Ishikawa (cell line): ENCODE data around the gene UBE3B.

Experiments
- CEBPB ChIP-seq: IDR thresholded peaks from 2 replicates; pipeline ENCODE4 v1.6.1; 2012
- EP300 ChIP-seq: IDR thresholded peaks from 2 replicates; pipeline ENCODE4 v1.6.1; 2012; ENCODE audit warnings: borderline replicate concordance
- FOXM1 ChIP-seq: IDR thresholded peaks from 2 replicates; pipeline ENCODE4 v1.6.1; 2012; ENCODE audit warnings: low read depth, borderline replicate concordance
- MAX ChIP-seq: IDR thresholded peaks from 2 replicates; pipeline ENCODE4 v1.6.1; 2012
- NFIC ChIP-seq: IDR thresholded peaks from 2 replicates; pipeline ENCODE4 v1.6.1; 2012
- RAD21 ChIP-seq: IDR thresholded peaks from 2 replicates; pipeline ENCODE4 v1.6.1; 2012; ENCODE audit warnings: low read depth
- REST ChIP-seq: IDR thresholded peaks from 2 replicates; pipeline ENCODE4 v1.6.1; 2012; ENCODE audit warnings: low read depth, mild to moderate bottlenecking
- TEAD4 ChIP-seq: IDR thresholded peaks from 2 replicates; pipeline ENCODE4 v1.6.1; 2012
- USF1 ChIP-seq: IDR thresholded peaks from 2 replicates; pipeline ENCODE4 v1.6.1; 2012
- YY1 ChIP-seq: IDR thresholded peaks from 2 replicates; pipeline ENCODE4 v1.6.1; 2012; ENCODE audit warnings: low read depth
- ZBTB7A ChIP-seq: IDR thresholded peaks from 2 replicates; pipeline ENCODE4 v1.6.1; 2012; ENCODE audit warnings: low read depth

GRCh38 chr12:109553906-109554500, 76.6 kb downstream of the UBE3B start:
- TF ChIP-seq NFIC (no peak), EP300 (no peak), FOXM1 (no peak), YY1 (no peak), CEBPB (no peak), MAX (no peak), TEAD4 (no peak), REST (no peak), ZBTB7A (no peak), RAD21 (no peak), USF1 (no peak)
